Esophagus muscularis mucosa (tissue), 4 donors: ENCODE results near the gene TRIM8.

Experiments
- EP300 ChIP-seq: sonication (generic); formaldehyde crosslinking; IDR thresholded peaks from one replicate; pipeline ENCODE4 v1.6.1; 2017; ENCODE audit warnings: antibody characterized with exemption
- POLR2A ChIP-seq: fragments of 450-650 bp; IDR thresholded peaks from one replicate; pipeline ENCODE4 v1.6.1; 2017; ENCODE audit warnings: antibody characterized with exemption, moderate library complexity, mild to moderate bottlenecking, low read depth
- POLR2AphosphoS5 ChIP-seq, 2 donors: sonication (generic); formaldehyde crosslinking; IDR thresholded peaks; one replicate each; pipeline ENCODE4 v1.6.1; 2017; ENCODE audit warnings: antibody characterized with exemption in 2 of 2
- TF ChIP-seq, protein P1 (sequence below), 3 experiments: fragments of 200-600 bp in 2 of 3; fragments of 450-650 bp in 1 of 3; sonication (generic) in 2 of 3; IDR thresholded peaks; one replicate each; pipeline ENCODE4 v1.5.1; 2017 to 2019; ENCODE audit warnings: antibody characterized with exemption in 3 of 3, mild to moderate bottlenecking in 2 of 3, moderate library complexity in 1 of 3

GRCh38 chr10:102668326-102669107, 24.2 kb downstream of the TRIM8 start:
- TF ChIP-seq, protein P1, sequence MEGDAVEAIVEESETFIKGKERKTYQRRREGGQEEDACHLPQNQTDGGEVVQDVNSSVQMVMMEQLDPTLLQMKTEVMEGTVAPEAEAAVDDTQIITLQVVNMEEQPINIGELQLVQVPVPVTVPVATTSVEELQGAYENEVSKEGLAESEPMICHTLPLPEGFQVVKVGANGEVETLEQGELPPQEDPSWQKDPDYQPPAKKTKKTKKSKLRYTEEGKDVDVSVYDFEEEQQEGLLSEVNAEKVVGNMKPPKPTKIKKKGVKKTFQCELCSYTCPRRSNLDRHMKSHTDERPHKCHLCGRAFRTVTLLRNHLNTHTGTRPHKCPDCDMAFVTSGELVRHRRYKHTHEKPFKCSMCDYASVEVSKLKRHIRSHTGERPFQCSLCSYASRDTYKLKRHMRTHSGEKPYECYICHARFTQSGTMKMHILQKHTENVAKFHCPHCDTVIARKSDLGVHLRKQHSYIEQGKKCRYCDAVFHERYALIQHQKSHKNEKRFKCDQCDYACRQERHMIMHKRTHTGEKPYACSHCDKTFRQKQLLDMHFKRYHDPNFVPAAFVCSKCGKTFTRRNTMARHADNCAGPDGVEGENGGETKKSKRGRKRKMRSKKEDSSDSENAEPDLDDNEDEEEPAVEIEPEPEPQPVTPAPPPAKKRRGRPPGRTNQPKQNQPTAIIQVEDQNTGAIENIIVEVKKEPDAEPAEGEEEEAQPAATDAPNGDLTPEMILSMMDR (IDR thresholded peaks at IDR 0.05), result no peak
- TF ChIP-seq POLR2A (no peak), POLR2AphosphoS5 (IDR thresholded peaks at IDR 0.05) (no peak), EP300 (no peak)
